Duodenal mucosa (tissue), 2 donors: Measurements from ENCODE around the gene ECSIT.

ENCODE experiments used
- H3K27ac ChIP-seq: one replicate; pipeline ENCODE4 v1.7.0; 2013; ENCODE audit warnings: low read depth, low read length
- H3K27me3 ChIP-seq, 2 donors: one replicate each; pipeline ENCODE4 v1.7.0; 2013; ENCODE audit warnings: low read length in 2 of 2, control low read depth in 1 of 2; ENCODE audit not compliant: insufficient read depth in 2 of 2, control insufficient read depth in 1 of 2
- H3K36me3 ChIP-seq, 2 donors: one replicate each; pipeline ENCODE4 v1.7.0; 2013; ENCODE audit warnings: low read length in 2 of 2, control low read depth in 1 of 2; ENCODE audit not compliant: insufficient read depth in 2 of 2, control insufficient read depth in 1 of 2
- H3K4me1 ChIP-seq, 2 donors: one replicate each; pipeline ENCODE4 v1.7.0; 2013; ENCODE audit warnings: low read length in 2 of 2, control low read depth in 1 of 2; ENCODE audit not compliant: insufficient read depth in 2 of 2, control insufficient read depth in 1 of 2
- H3K4me3 ChIP-seq, 2 donors: one replicate each; pipeline ENCODE4 v1.7.0; 2013; ENCODE audit warnings: low read length in 2 of 2, low read depth in 1 of 2
- H3K9ac ChIP-seq, 2 donors: one replicate each; pipeline ENCODE4 v1.7.0; 2013; ENCODE audit warnings: low read length in 2 of 2, low read depth in 1 of 2
- H3K9me3 ChIP-seq, 2 donors: one replicate each; pipeline ENCODE4 v1.7.0; 2013; ENCODE audit warnings: low read length in 2 of 2, control low read depth in 1 of 2; ENCODE audit not compliant: control insufficient read depth in 1 of 2

The ECSIT gene

GRCh38 chr19:11483366-11484111, 45.4 kb downstream of the ECSIT start:
- no peak overlapping the region for H3K9ac ChIP-seq
- H3K36me3 ChIP-seq: peaks cover 0 to 6% of the 10 kb centered on the region in 2 donors
- peaks cover 18 to 28% of the 10 kb centered on the region in 2 donors for H3K27me3 ChIP-seq
- H3K9me3 ChIP-seq: no peaks in the 10 kb centered on the region
- H3K4me1 ChIP-seq: peaks cover 4 to 8% of the 10 kb centered on the region in 2 donors
- H3K4me3 ChIP-seq: no peak overlapping the region
- no peak overlapping the region for H3K27ac ChIP-seq

GRCh38 chr19:11482384-11483050, 46.4 kb downstream of the ECSIT start:
- Histone ChIP-seq H3K27me3 (peaks cover 22 to 28% of the 10 kb centered on the region in 2 donors), H3K36me3 (peaks cover 0 to 4% of the 10 kb centered on the region in 2 donors), H3K27ac (no peak overlapping the region), H3K4me3 (peak overlapping the region; percentile 8 to 45), H3K4me1 (peaks cover 4 to 8% of the 10 kb centered on the region in 2 donors), H3K9ac (no peak overlapping the region), H3K9me3 (no peaks in the 10 kb centered on the region)

- Histone ChIP-seq H3K36me3 (no peaks in the 10 kb centered on the region), H3K9me3 (no peaks in the 10 kb centered on the region), H3K4me3 (no peak overlapping the region), H3K4me1 (peaks cover 4 to 8% of the 10 kb centered on the region in 2 donors), H3K27me3 (peaks cover 22 to 28% of the 10 kb centered on the region in 2 donors), H3K9ac (no peak overlapping the region), H3K27ac (no peak overlapping the region)
Measured at GRCh38 chr19:11481534-11482383, 47.2 kb downstream of the ECSIT start.

GRCh38 chr19:11480715-11481533, 48.0 kb downstream of the ECSIT start, which contains the start of gene ELAVL3:
Gene ELAVL3 (minus strand): TSS chr19:11481046. CDS start chr19:11480608, 438 bp downstream.
- H3K9me3 ChIP-seq: no peaks in the 10 kb centered on the region
- H3K4me1 ChIP-seq: peaks cover 4 to 8% of the 10 kb centered on the region in 2 donors
- no peaks in the 10 kb centered on the region for H3K36me3 ChIP-seq
- H3K27me3 ChIP-seq: peaks cover 22 to 28% of the 10 kb centered on the region in 2 donors
- no peak within 1 kb of the TSS for H3K4me3 ChIP-seq
- H3K9ac ChIP-seq: no peak within 1 kb of the TSS
- no peak within 1 kb of the TSS for H3K27ac ChIP-seq

- Histone ChIP-seq H3K27me3 (peaks cover 22 to 28% of the 10 kb centered on the region in 2 donors), H3K9ac (no peak overlapping the region), H3K27ac (no peak overlapping the region), H3K36me3 (no peaks in the 10 kb centered on the region), H3K9me3 (no peaks in the 10 kb centered on the region), H3K4me3 (no peak overlapping the region), H3K4me1 (peaks cover 4 to 8% of the 10 kb centered on the region in 2 donors)
Measured at GRCh38 chr19:11479898-11480714, 48.8 kb downstream of the ECSIT start.

GRCh38 chr19:11479090-11479897, 49.6 kb downstream of the ECSIT start:
- peaks cover 4 to 8% of the 10 kb centered on the region in 2 donors for H3K4me1 ChIP-seq
- peaks cover 22 to 28% of the 10 kb centered on the region in 2 donors for H3K27me3 ChIP-seq
- H3K9me3 ChIP-seq: no peaks in the 10 kb centered on the region
- H3K27ac ChIP-seq: no peak overlapping the region
- H3K9ac ChIP-seq: no peak overlapping the region
- H3K36me3 ChIP-seq: no peaks in the 10 kb centered on the region
- H3K4me3 ChIP-seq: no peak overlapping the region

GRCh38 chr19:11478167-11479089, 50.5 kb downstream of the ECSIT start:
- Histone ChIP-seq H3K27ac (no peak overlapping the region), H3K4me1 (peaks cover 4 to 8% of the 10 kb centered on the region in 2 donors), H3K9me3 (no peaks in the 10 kb centered on the region), H3K27me3 (peaks cover 22 to 28% of the 10 kb centered on the region in 2 donors), H3K9ac (no peak overlapping the region), H3K36me3 (no peaks in the 10 kb centered on the region), H3K4me3 (no peak overlapping the region)

GRCh38 chr19:11475861-11476260, 53.1 kb downstream of the ECSIT start:
- no peaks in the 10 kb centered on the region for H3K9me3 ChIP-seq
- H3K9ac ChIP-seq: no peak overlapping the region
- no peaks in the 10 kb centered on the region for H3K36me3 ChIP-seq
- no peaks in the 10 kb centered on the region for H3K4me1 ChIP-seq
- peaks cover 4 to 7% of the 10 kb centered on the region in 2 donors for H3K27me3 ChIP-seq
- no peak overlapping the region for H3K27ac ChIP-seq
- no peak overlapping the region for H3K4me3 ChIP-seq
